ENCODE results near the gene PTPRM.

DNA sequence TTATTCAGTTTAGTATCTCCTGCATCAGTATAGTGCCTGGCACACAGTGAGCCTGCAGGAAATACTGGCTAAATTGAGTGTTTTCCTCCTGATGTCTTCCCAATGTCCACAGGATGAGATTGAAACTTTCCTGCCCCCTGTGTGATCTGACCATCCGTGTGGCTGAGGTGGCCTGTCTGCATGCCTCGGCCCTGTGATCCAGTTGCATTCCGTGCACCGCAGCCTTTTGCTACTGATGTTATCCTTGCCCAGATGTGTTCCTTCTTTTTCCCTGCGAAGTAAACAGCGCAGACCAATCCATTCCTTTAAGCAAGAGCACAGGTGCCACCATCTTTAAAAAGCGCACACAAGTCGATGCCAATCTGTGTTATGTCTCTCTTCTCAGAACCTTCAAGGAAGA, 462.6 kb downstream of the PTPRM start:
- no peak for TF ChIP-seq CTCF (IDR thresholded peaks at IDR 0.05; ENCODE audit: low read depth, low read length)
- no peak for TF ChIP-seq MAX (IDR thresholded peaks at IDR 0.05; ENCODE audit: low read depth, low read length)
- no peak for TF ChIP-seq POLR2A (IDR thresholded peaks at IDR 0.05; ENCODE audit: extremely low read depth, insufficient read length)
